Iris pigment epithelial cell (primary cell): ENCODE data around the gene TMEM258.

Experiments used
- DNase-seq: peaks from one replicate; pipeline ENCODE4 v3.0.0-alpha.2; 2011; ENCODE audit warnings: low read depth

The TMEM258 gene

GRCh38 chr11:61739966-61740365, 52.4 kb downstream of the TMEM258 start:
- no peak for DNase-seq

GRCh38 chr11:61739413-61739812, 53.0 kb downstream of the TMEM258 start:
- DNase-seq, result no peak
